HG03442 (cell line): Measurements from ENCODE around the gene MAGOH.
"Not testable (repeated sequence)": the region's sequence is repeated elsewhere in the genome, so short reads cannot be mapped to it uniquely, and the experiment has no call there.

Source experiments
- ATAC-seq: cut with Tn5 transposase; IDR thresholded peaks from one replicate; pipeline ENCODE4 v1.9.1; 2021; ENCODE audit warnings: mild to moderate bottlenecking, moderate library complexity; ENCODE audit not compliant: unreplicated experiment

The MAGOH gene

GRCh38 chr1:53241828-53242227 is 3.5 kb upstream of the MAGOH start:
- ATAC-seq, result no peak

- ATAC-seq, result no peak
Observed at GRCh38 chr1:53237638-53238037, 680 bp downstream of the MAGOH start.

DNA sequence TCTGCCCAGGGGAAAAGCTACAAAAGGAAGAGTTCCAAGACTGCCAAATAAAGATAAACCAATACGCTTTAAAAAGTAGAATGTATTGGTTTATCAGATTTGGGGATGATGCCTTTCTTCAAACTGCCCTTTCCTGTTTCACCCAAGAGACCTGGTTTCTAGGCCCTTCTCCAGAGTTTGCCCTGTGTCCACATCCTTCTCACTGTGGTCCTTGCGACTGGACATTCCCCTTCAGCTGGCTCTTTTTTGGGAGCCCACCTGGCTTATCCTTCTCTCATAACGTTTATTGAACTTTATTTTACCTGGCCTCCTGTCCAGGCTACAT is 17.4 kb downstream of the MAGOH start:
- ATAC-seq, result no peak

GRCh38 chr1:53220171-53220961 is 18.0 kb downstream of the MAGOH start, which contains the start of gene CZIB:
Gene CZIB, minus strand, starts transcription at chr1:53220634. Its CDS starts 59 bp downstream, at chr1:53220575.
- peak; percentile 89 for ATAC-seq

GRCh38 chr1:53219711-53220110 is 18.6 kb downstream of the MAGOH start:
- no peak for ATAC-seq

DNA sequence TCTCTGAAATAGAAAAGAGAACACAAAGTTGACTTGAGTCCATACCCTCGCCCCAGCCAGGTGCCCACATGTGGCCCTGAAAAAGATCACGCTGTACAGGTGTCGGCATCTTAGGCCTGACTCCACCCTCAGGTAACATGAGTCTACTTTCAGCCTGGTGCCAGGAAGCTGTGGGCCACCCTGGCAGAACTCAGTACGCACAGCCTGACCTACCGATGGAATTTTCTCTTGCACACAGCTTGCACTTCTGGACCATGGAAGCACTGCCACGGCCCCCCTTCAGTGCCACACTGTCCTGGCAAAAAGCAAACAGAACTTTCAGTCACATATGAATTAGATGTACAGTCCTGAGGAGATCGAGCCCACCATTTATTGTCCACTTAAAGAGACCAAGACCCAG is 20.1 kb downstream of the MAGOH start:
- no peak for ATAC-seq

GRCh38 chr1:53214376-53214940 is 23.9 kb downstream of the MAGOH start:
- ATAC-seq, result no peak

GRCh38 chr1:53210954-53211353 is 27.4 kb downstream of the MAGOH start:
- ATAC-seq, result no peak

DNA sequence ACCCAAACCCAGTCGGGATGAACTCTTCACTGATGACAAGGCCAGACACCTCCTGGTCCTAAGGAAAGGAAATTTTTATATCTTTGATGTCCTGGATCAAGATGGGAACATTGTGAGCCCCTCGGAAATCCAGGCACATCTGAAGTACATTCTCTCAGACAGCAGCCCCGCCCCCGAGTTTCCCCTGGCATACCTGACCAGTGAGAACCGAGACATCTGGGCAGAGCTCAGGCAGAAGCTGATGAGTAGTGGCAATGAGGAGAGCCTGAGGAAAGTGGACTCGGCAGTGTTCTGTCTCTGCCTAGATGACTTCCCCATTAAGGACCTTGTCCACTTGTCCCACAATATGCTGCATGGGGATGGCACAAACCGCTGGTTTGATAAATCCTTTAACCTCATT is 28.0 kb downstream of the MAGOH start:
- no peak for ATAC-seq

DNA sequence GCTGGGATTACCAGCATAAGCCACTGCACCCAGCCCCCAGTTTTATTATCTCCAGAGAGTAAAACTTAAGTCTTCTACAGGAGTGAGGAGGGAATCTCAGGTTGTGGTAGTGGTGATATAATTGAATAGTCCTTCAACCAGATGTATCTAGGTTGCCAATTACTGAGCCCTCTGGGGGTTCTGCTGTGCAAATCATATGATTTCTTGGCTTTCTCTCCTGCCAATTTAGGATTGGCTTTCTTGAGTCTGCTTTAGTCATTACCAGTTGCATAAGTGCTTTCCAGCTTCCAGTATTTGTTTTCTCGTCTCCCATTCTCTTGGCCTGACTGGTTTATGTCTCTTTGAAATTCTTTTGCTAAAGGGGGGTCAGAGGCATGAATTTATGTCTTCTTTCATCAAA is 30.6 kb downstream of the MAGOH start:
- ATAC-seq, result no peak

GRCh38 chr1:53206735-53207379 is 31.5 kb downstream of the MAGOH start:
- ATAC-seq, result no peak

- ATAC-seq, result not testable (repeated sequence)
Observed at GRCh38 chr1:53206083-53206685, 32.1 kb downstream of the MAGOH start.

DNA sequence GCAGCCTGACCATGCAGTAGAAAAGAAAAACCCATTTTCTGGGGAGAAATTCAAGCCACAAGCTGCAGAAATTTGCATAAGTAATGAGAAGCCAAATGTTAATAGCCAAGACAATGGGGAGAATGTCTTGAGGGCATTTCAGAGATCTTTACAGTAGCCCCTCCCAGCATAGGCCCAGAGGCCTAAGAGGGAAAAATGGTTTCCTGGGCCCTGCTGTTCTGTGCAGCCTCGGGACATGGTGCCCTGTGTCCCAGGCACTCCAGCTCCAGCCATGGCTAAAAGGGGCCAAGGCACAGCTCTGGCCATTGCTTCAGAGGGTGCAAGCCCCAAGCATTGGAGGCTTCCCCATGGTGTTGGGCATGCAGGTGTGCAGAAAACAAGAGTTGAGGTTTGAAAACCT is 32.8 kb downstream of the MAGOH start:
- ATAC-seq, result not testable (repeated sequence)

DNA sequence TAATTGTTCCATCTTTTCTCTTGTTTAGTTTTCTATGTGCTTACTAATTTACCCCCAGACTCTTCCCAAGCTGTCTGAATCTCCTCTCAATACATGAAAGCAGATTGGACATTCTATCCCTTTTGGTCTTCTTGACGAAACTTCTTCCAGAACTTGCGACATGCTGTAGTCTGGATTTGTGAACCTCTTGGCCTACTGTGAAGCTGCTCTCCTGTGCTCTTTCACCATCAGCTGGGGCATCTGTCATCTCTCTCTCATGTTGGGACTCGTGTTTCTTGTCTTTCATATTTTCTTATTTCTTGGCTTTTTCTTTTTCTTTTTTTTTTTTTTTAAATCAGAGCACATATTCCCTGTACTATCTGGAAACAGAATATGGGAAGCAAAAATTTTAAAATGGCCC is 34.9 kb downstream of the MAGOH start:
- no peak for ATAC-seq

DNA sequence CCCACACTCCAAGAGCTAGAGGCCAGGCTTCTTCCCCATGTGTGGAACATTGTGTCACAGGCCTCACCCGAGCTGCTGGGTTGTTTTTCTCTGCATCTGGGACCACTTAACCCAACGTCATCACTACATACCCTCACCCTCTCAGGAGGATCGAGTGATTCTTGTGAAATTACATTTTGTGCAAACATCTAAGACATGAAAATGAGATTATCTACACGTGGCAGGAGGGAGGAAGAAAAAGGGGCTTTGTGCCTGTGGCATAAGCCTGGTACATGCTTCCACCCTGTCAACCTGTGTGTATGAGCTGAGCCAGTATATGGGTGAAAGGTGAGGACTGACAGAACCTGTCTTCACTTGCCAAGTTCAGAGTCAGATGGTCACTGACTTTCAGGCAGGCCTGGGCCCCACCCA is 40.1 kb downstream of the MAGOH start:
- no peak for ATAC-seq

GRCh38 chr1:53197291-53198200 is 40.8 kb downstream of the MAGOH start:
- ATAC-seq, result no peak

DNA sequence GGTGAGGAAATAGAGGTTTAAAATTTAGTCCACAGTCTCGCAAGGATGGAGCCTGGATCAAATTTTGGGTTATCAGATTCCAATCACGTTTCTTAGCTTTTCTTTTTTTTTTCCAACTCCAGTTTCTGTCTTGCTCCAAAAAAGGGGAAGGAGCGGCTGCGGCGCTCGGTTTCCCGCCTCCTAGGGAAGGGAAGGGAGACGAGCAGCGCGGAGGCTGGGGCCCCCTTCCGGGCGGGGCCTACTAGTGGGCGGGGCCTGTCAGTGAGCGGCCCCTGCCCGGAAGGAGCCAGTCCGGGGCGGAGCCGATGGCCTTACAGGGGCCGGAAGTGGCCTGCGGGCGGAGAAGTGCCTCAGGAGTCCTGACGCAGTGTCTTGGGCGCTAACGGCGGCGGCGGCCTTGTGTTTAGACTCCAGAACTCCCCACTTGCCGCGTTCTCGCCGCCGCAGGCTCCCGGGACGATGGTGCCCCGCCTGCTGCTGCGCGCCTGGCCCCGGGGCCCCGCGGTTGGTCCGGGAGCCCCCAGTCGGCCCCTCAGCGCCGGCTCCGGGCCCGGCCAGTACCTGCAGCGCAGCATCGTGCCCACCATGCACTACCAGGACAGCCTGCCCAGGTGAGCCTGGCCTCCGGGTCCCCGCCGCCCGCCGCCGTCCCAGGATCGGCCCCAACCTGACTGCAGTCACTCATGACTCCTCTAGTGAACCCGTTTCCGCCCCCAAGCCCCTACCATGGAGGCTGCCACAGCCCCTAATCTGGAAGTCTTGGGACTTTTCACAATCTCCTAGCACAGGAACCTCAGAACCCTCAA is 41.6 kb downstream of the MAGOH start, which contains the start of gene CPT2:
CPT2 (plus strand) TSS at position 340 of the 806 bp plus-strand sequence; CDS start at position 460, 120 bp downstream.
- peak; percentile 99 for ATAC-seq

DNA sequence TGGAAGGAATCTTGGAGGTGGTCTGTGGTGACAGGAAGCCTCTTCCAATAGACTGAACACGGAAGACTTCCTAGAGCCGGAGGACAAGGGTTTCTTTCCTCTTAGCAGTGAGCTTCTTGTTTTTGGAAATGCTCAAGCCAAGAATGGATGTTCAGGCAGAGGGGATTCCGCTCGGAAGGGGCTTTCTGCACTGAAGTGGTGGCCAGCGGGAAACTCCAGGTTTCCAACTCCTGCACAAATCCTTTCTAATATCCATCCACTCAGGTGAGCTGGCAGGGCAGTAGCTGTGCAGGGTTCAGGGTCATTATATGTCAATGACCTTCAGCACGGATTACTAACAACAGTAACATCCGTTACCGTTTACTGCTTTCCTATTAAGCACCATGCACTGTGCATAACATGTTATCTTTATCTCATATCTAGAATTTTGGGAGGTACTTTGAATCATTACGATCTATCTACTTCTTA is 42.3 kb downstream of the MAGOH start:
- peak; percentile 6 for ATAC-seq

GRCh38 chr1:53195246-53196016 is 42.9 kb downstream of the MAGOH start:
- no peak for ATAC-seq
